NCI-H2107 treated with DMSO at 0.1 percent for 48 hours (cell line): Measurements from ENCODE around the gene ZNF81.
"Not testable (repeated sequence)": the region's sequence is repeated elsewhere in the genome, so short reads cannot be mapped to it uniquely, and the experiment has no call there.

ENCODE experiments used
- DNase-seq: peaks from one replicate; lab custom pipeline; 2025; ENCODE audit not compliant: unreplicated experiment; lab: John Stamatoyannopoulos, UW

ZNF81 gene

GRCh38 chrX:47836164-47837072 is at the start of gene ZNF81:
TSS of gene ZNF81 (plus strand) at chrX:47836902. CDS start at chrX:47846268, 9,366 bp downstream.
- DNase-seq, result peak; percentile 91

- no peak for DNase-seq
Observed at GRCh38 chrX:47796433-47796906, 40.2 kb upstream of the ZNF81 start.

- no peak for DNase-seq
Observed at GRCh38 chrX:47797084-47797483, 39.6 kb upstream of the ZNF81 start.

- no peak for DNase-seq
Observed at GRCh38 chrX:47798861-47799260, 37.8 kb upstream of the ZNF81 start.

GRCh38 chrX:47802589-47802988 is 34.1 kb upstream of the ZNF81 start:
- no peak for DNase-seq

- DNase-seq, result not testable (repeated sequence)
Observed at GRCh38 chrX:47803103-47803502, 33.6 kb upstream of the ZNF81 start.

- no peak for DNase-seq
Observed at GRCh38 chrX:47804315-47804714, 32.4 kb upstream of the ZNF81 start.

- not testable (repeated sequence) for DNase-seq
Observed at GRCh38 chrX:47805844-47806243, 30.9 kb upstream of the ZNF81 start.

GRCh38 chrX:47806415-47807271 is 30.1 kb upstream of the ZNF81 start:
- not testable (repeated sequence) for DNase-seq

GRCh38 chrX:47807272-47807538 is 29.5 kb upstream of the ZNF81 start:
- DNase-seq, result not testable (repeated sequence)

- DNase-seq, result no peak
Observed at GRCh38 chrX:47807548-47807947, 29.2 kb upstream of the ZNF81 start.

GRCh38 chrX:47808904-47809788 is 27.6 kb upstream of the ZNF81 start:
- no peak for DNase-seq

GRCh38 chrX:47814851-47815250 is 21.9 kb upstream of the ZNF81 start:
- no peak for DNase-seq

GRCh38 chrX:47815901-47816845 is 20.5 kb upstream of the ZNF81 start:
- DNase-seq, result no peak

GRCh38 chrX:47817421-47817820 is 19.3 kb upstream of the ZNF81 start:
- no peak for DNase-seq

GRCh38 chrX:47817897-47818296 is 18.8 kb upstream of the ZNF81 start:
- DNase-seq, result no peak

- DNase-seq, result no peak
Observed at GRCh38 chrX:47828984-47829383, 7.7 kb upstream of the ZNF81 start.

- DNase-seq, result peak; percentile 30
Observed at GRCh38 chrX:47831788-47832187, 4.9 kb upstream of the ZNF81 start.

GRCh38 chrX:47838361-47838760 is 1.7 kb downstream of the ZNF81 start:
- no peak for DNase-seq

GRCh38 chrX:47840111-47840510 is 3.4 kb downstream of the ZNF81 start:
- no peak for DNase-seq
